ENCODE results near the gene PTPRK. TPM values are rescaled to one million over a fixed set of nuclear protein-coding genes. Genes with fewer than 3 reads are reported as not detected.
A peak's percentile ranks its signal among the peaks of the same experiment; 100 is the strongest.

PTPRK gene
- polyA plus RNA-seq, 1 donor (not counting 4 experiments of a cell fraction or from before 2014, with no cell fraction given), result 52.7 TPM

DNA sequence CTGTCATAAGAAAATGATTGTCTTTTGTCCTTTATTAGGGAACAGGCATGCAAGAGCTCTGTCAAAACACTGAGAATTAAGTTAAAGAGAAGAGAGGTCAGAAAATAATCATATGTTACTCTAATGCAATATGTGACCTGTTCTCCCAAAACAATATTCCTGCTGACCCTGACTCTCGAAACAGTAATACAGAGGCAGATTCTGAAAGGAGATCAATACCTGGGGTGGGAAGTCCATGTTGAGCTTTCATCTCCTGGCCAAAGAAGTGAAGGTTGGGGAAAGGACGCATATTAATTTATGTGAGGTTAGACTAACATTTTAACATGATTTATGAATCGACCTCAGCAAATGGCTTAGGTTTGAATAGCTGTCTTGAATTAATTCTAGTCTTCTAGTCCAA lies 243.0 kb downstream of the PTPRK start:
- Histone ChIP-seq H3K4me3 (ENCODE audit: control insufficient read depth in 2 of 3, extremely low read depth in 1 of 3, insufficient read depth in 2 of 3, low read depth in 1 of 3, low read length in 3 of 3) (no peak overlapping the region), H3K4me1 (ENCODE audit: control insufficient read depth, extremely low read depth, insufficient read depth, low read length) (peaks cover 17% of the 10 kb centered on the region), H3K9ac (ENCODE audit: control insufficient read depth, extremely low read depth, insufficient read depth, low read length) (no peak overlapping the region), H4K20me1 (ENCODE audit: control insufficient read depth, extremely low read depth, insufficient read depth, low read length) (no peaks in the 10 kb centered on the region), H3K27ac (ENCODE audit: control insufficient read depth, insufficient read depth, low read length) (no peak overlapping the region), H3K36me3 (ENCODE audit: control insufficient read depth in 2 of 2, extremely low read depth in 1 of 2, insufficient read depth in 2 of 2, low read length in 2 of 2) (peaks cover 0 to 2% of the 10 kb centered on the region in 2 experiments), H3K79me2 (ENCODE audit: control insufficient read depth, insufficient read depth, low read length) (peaks cover 20% of the 10 kb centered on the region), H3K27me3 (ENCODE audit: control insufficient read depth, extremely low read depth, insufficient read depth, low read length) (no peaks in the 10 kb centered on the region), H3K4me2 (ENCODE audit: control insufficient read depth, extremely low read depth, insufficient read depth, low read depth, low read length) (no peak overlapping the region), H3K9me1 (ENCODE audit: control insufficient read depth, extremely low read depth, insufficient read depth, low read length) (no peaks in the 10 kb centered on the region), H2AFZ (ENCODE audit: control insufficient read depth, low read length) (no peak overlapping the region), H3K9me3 (ENCODE audit: control insufficient read depth, low read depth, low read length) (no peaks in the 10 kb centered on the region)
- FAIRE-seq (no peak), DNase-seq (ENCODE audit: low read depth, low spot score) (no peak)
- dilution Hi-C loops (cut with MboI; ENCODE audit: extremely low pct_ligation_motif_present, low sequenced_read_pairs), result no loop called here
- TF ChIP-seq CTCF (optimal IDR thresholded peaks at IDR 0.05 in 1 of 3, IDR thresholded peaks at IDR 0.05 in 1 of 3, conservative IDR thresholded peaks at IDR 0.05 in 1 of 3; ENCODE audit: extremely low read depth in 1 of 3, insufficient read depth in 2 of 3, low read length in 3 of 3) (no peak), EZH2 (IDR thresholded peaks at IDR 0.05; ENCODE audit: low read length) (no peak)

GRCh38 chr6:128276311-128276710 lies 244.1 kb downstream of the PTPRK start:
- H3K79me2 ChIP-seq (ENCODE audit: control insufficient read depth, insufficient read depth, low read length), result peaks cover 23% of the 10 kb centered on the region
- no peak overlapping the region for H2AFZ ChIP-seq (ENCODE audit: control insufficient read depth, low read length)
- no peak for TF ChIP-seq EZH2 (IDR thresholded peaks at IDR 0.05; ENCODE audit: low read length)
- TF ChIP-seq CTCF (optimal IDR thresholded peaks at IDR 0.05 in 1 of 3, IDR thresholded peaks at IDR 0.05 in 1 of 3, conservative IDR thresholded peaks at IDR 0.05 in 1 of 3; ENCODE audit: extremely low read depth in 1 of 3, insufficient read depth in 2 of 3, low read length in 3 of 3), result no peak
- H3K4me2 ChIP-seq (ENCODE audit: control insufficient read depth, extremely low read depth, insufficient read depth, low read depth, low read length), result no peak overlapping the region
- H3K27ac ChIP-seq (ENCODE audit: control insufficient read depth, insufficient read depth, low read length), result peak overlapping the region; percentile 11
- FAIRE-seq, result no peak
- no peak for DNase-seq (ENCODE audit: low read depth, low spot score)
- peaks cover 17% of the 10 kb centered on the region for H3K4me1 ChIP-seq (ENCODE audit: control insufficient read depth, extremely low read depth, insufficient read depth, low read length)
- H3K27me3 ChIP-seq (ENCODE audit: control insufficient read depth, extremely low read depth, insufficient read depth, low read length), result no peaks in the 10 kb centered on the region
- no peak overlapping the region for H3K4me3 ChIP-seq (ENCODE audit: control insufficient read depth in 2 of 3, extremely low read depth in 1 of 3, insufficient read depth in 2 of 3, low read depth in 1 of 3, low read length in 3 of 3)
- H3K9me3 ChIP-seq (ENCODE audit: control insufficient read depth, low read depth, low read length), result no peaks in the 10 kb centered on the region
- H3K36me3 ChIP-seq (ENCODE audit: control insufficient read depth in 2 of 2, extremely low read depth in 1 of 2, insufficient read depth in 2 of 2, low read length in 2 of 2), result peaks cover 0 to 2% of the 10 kb centered on the region in 2 experiments
- H3K9ac ChIP-seq (ENCODE audit: control insufficient read depth, extremely low read depth, insufficient read depth, low read length), result no peak overlapping the region
- H3K9me1 ChIP-seq (ENCODE audit: control insufficient read depth, extremely low read depth, insufficient read depth, low read length), result no peaks in the 10 kb centered on the region
- dilution Hi-C loops (cut with MboI; ENCODE audit: extremely low pct_ligation_motif_present, low sequenced_read_pairs), result no loop called here
- H4K20me1 ChIP-seq (ENCODE audit: control insufficient read depth, extremely low read depth, insufficient read depth, low read length), result no peaks in the 10 kb centered on the region

Measured in keratinocyte (primary cell).